ENCODE data around the gene FOXO3. TPM values are rescaled to one million over a fixed set of nuclear protein-coding genes. Genes with fewer than 3 reads are reported as not detected.

The FOXO3 gene
- total RNA-seq, 1 donor from 2014 or later: 43.3 TPM

GRCh38 chr6:108714766-108715414 lies 154.2 kb downstream of the FOXO3 start:
- Mint-ChIP-seq H3K27me3 (peaks cover 6% of the 10 kb centered on the region), H3K36me3 (no peaks in the 10 kb centered on the region), H3K9me3 (peaks cover 6% of the 10 kb centered on the region), H3K27ac (no peak overlapping the region), H3K4me3 (no peak overlapping the region), H3K4me1 (ENCODE audit: unreplicated experiment) (peaks cover 50% of the 10 kb centered on the region)
- TF ChIP-seq CTCF (conservative IDR thresholded peaks at IDR 0.05): no peak
- DNase-seq (ENCODE audit: extremely low spot score, unreplicated experiment): no peak

DNA sequence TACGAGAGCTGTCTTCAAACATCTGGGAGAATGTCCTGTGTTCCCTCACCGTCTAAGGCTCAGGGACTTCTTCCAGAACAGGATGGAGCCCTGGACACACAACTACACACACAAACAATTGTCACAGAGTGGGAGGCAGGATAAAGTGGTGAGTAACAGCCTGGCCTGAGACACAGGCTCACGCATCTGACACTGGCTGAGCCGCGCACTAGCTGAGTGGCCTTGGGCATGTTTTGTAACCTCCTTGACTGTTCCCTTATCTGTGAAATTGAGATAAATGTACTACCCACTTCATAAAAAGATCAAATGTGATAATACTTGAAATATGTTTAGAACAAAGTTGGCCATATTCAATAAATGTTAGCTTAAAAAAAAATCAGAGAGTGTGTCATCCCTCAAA lies 155.1 kb downstream of the FOXO3 start:
- Mint-ChIP-seq H3K4me3 (peak overlapping the region; percentile 40), H3K4me1 (ENCODE audit: unreplicated experiment) (peaks cover 49% of the 10 kb centered on the region), H3K9me3 (peaks cover 6% of the 10 kb centered on the region), H3K36me3 (no peaks in the 10 kb centered on the region), H3K27ac (no peak overlapping the region), H3K27me3 (peaks cover 6% of the 10 kb centered on the region)
- TF ChIP-seq CTCF (conservative IDR thresholded peaks at IDR 0.05): no peak
- DNase-seq (ENCODE audit: extremely low spot score, unreplicated experiment): no peak

- peaks cover 52% of the 10 kb centered on the region for H3K4me1 Mint-ChIP-seq (ENCODE audit: unreplicated experiment)
- H3K27ac Mint-ChIP-seq: no peak overlapping the region
- peaks cover 6% of the 10 kb centered on the region for H3K9me3 Mint-ChIP-seq
- H3K36me3 Mint-ChIP-seq: no peaks in the 10 kb centered on the region
- peaks cover 10% of the 10 kb centered on the region for H3K27me3 Mint-ChIP-seq
- H3K4me3 Mint-ChIP-seq: no peak overlapping the region
- no peak for TF ChIP-seq CTCF (conservative IDR thresholded peaks at IDR 0.05)
- no peak for DNase-seq (ENCODE audit: extremely low spot score, unreplicated experiment)
Observed at GRCh38 chr6:108716801-108717791, 156.4 kb downstream of the FOXO3 start.

- Mint-ChIP-seq H3K9me3 (peaks cover 12% of the 10 kb centered on the region), H3K36me3 (peaks cover 6% of the 10 kb centered on the region), H3K27me3 (peaks cover 10% of the 10 kb centered on the region), H3K27ac (no peak overlapping the region), H3K4me3 (no peak overlapping the region), H3K4me1 (ENCODE audit: unreplicated experiment) (peaks cover 36% of the 10 kb centered on the region)
- TF ChIP-seq CTCF (conservative IDR thresholded peaks at IDR 0.05): no peak
- DNase-seq (ENCODE audit: extremely low spot score, unreplicated experiment): no peak
Observed at GRCh38 chr6:108719477-108719876, 158.8 kb downstream of the FOXO3 start.

DNA sequence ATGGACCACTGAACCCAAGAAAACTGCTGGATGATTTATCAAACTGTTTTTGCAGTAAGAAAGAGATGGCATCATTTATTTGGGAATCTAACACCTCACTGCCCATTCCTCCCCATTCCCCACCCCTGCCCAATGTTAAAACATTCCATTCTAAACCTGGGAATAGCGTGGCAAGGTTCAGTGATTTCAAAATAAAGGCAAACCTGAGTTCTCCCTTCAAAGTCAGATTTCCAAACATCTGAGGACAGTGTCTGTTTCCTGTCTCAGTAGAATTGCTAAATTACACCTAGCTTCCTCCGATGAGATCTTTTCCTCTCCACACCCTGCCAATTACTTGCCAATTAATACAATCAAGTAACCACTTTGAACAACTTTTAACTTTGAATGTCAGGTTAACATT lies 160.1 kb downstream of the FOXO3 start:
- DNase-seq (ENCODE audit: extremely low spot score, unreplicated experiment): no peak
- H3K4me3 Mint-ChIP-seq: no peak overlapping the region
- TF ChIP-seq CTCF (conservative IDR thresholded peaks at IDR 0.05): no peak
- H3K9me3 Mint-ChIP-seq: peaks cover 6% of the 10 kb centered on the region
- H3K36me3 Mint-ChIP-seq: peaks cover 6% of the 10 kb centered on the region
- H3K4me1 Mint-ChIP-seq (ENCODE audit: unreplicated experiment): peaks cover 24% of the 10 kb centered on the region
- peaks cover 4% of the 10 kb centered on the region for H3K27me3 Mint-ChIP-seq
- peak overlapping the region; percentile 8 for H3K27ac Mint-ChIP-seq

Data from type B pancreatic cell (in vitro differentiated cells).